Activated CD4-positive, alpha-beta T cell treated with anti-CD3 and anti-CD28 coated beads for 1 hour (primary cell): ENCODE results near the gene TRNAU1AP.
"Not testable (repeated sequence)": the region's sequence is repeated elsewhere in the genome, so short reads cannot be mapped to it uniquely, and the experiment has no call there.

Experiments used
- DNase-seq: peaks from one replicate; pipeline ENCODE4 v3.0.0-alpha.2; 2020

Gene TRNAU1AP

GRCh38 chr1:28578696-28579218 is 25.9 kb downstream of the TRNAU1AP start:
- DNase-seq = no peak

- no peak for DNase-seq
These were observed 26.5 kb downstream of the TRNAU1AP start for GRCh38 chr1:28579401-28579800.

- DNase-seq = peak; percentile 39
These were observed 28.0 kb downstream of the TRNAU1AP start for GRCh38 chr1:28580722-28581530.

GRCh38 chr1:28581531-28582247 is 28.8 kb downstream of the TRNAU1AP start:
- peak; percentile 92 for DNase-seq

- no peak for DNase-seq
These were observed 29.3 kb downstream of the TRNAU1AP start for GRCh38 chr1:28582248-28582615.

- not testable (repeated sequence) for DNase-seq
These were observed 33.9 kb downstream of the TRNAU1AP start for GRCh38 chr1:28586585-28587391.

GRCh38 chr1:28591708-28592320 is 38.9 kb downstream of the TRNAU1AP start, which contains the start of gene RAB42:
Gene RAB42 (plus strand): TSS chr1:28592265. CDS start chr1:28592512, 247 bp downstream.
- DNase-seq = no peak

GRCh38 chr1:28592321-28593071 is 39.6 kb downstream of the TRNAU1AP start:
- no peak for DNase-seq

GRCh38 chr1:28593988-28594356 is 41.1 kb downstream of the TRNAU1AP start:
- DNase-seq = not testable (repeated sequence)

GRCh38 chr1:28594686-28595411 is 42.0 kb downstream of the TRNAU1AP start:
- DNase-seq = not testable (repeated sequence)

- DNase-seq = no peak
These were observed 42.7 kb downstream of the TRNAU1AP start for GRCh38 chr1:28595412-28596191.

- not testable (repeated sequence) for DNase-seq
These were observed 43.4 kb downstream of the TRNAU1AP start for GRCh38 chr1:28596276-28596675.

- no peak for DNase-seq
These were observed 48.8 kb downstream of the TRNAU1AP start for GRCh38 chr1:28601696-28602095.

GRCh38 chr1:28602536-28603439 is 49.9 kb downstream of the TRNAU1AP start:
- DNase-seq = no peak

- DNase-seq = no peak
These were observed 51.5 kb downstream of the TRNAU1AP start for GRCh38 chr1:28604411-28604810.

GRCh38 chr1:28604962-28605361 is 52.1 kb downstream of the TRNAU1AP start:
- DNase-seq = no peak

GRCh38 chr1:28606771-28607170 is 53.9 kb downstream of the TRNAU1AP start:
- DNase-seq = no peak

- DNase-seq = no peak
These were observed 60.3 kb downstream of the TRNAU1AP start for GRCh38 chr1:28613175-28613574.
